Stimulated activated naive CD4-positive, alpha-beta T cell (primary cell): ENCODE results near the gene TAS1R2.
"Not testable (repeated sequence)": the region's sequence is repeated elsewhere in the genome, so short reads cannot be mapped to it uniquely, and the experiment has no call there.

Experiments used
- DNase-seq, 6 experiments: peaks; one replicate each; lab custom pipeline; 2025; lab: John Stamatoyannopoulos, UW

The TAS1R2 gene

DNA sequence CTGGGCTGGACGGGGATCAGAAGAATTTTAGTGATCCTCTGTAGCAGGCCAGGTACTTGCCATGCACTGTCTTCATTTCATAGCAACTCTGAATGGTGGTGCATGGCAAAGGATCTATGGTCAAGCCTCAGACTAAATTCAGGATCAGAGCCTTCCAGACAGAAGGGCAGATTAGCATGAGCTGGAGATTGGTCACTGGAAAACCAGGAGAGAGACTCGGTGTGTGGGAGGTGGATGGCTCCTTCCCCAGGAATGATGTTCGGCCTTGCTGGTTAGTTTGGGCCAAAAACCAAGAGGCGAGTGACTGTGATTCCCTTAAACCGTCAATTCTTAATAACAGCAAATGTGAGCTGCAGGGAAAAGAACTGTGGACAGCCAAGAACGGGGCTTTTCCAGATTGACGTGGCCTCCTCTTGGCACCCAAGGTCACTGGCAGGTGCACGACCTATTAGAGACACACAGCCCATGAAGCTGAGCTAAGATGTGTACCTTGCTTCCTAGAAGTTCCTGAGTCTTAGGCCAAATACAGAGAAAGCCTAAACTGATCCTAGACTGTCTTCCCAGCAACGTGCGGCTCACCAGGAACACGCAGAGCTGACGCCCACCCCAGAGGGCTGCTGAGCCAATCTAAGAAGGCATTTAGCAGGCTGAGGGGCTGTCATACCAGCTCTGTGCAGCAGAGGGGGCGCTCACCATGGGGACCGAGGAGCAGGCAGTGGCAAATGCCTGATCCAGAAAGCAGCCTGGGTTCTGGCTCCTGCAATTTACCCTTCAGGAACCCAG, 24.4 kb upstream of the TAS1R2 start:
- peak; percentile 36 to 72 (median 53) for DNase-seq

GRCh38 chr1:18883079-18883478, 23.6 kb upstream of the TAS1R2 start:
- no peak for DNase-seq

- DNase-seq, result no peak
These were observed 23.0 kb upstream of the TAS1R2 start for GRCh38 chr1:18882486-18882885.

DNA sequence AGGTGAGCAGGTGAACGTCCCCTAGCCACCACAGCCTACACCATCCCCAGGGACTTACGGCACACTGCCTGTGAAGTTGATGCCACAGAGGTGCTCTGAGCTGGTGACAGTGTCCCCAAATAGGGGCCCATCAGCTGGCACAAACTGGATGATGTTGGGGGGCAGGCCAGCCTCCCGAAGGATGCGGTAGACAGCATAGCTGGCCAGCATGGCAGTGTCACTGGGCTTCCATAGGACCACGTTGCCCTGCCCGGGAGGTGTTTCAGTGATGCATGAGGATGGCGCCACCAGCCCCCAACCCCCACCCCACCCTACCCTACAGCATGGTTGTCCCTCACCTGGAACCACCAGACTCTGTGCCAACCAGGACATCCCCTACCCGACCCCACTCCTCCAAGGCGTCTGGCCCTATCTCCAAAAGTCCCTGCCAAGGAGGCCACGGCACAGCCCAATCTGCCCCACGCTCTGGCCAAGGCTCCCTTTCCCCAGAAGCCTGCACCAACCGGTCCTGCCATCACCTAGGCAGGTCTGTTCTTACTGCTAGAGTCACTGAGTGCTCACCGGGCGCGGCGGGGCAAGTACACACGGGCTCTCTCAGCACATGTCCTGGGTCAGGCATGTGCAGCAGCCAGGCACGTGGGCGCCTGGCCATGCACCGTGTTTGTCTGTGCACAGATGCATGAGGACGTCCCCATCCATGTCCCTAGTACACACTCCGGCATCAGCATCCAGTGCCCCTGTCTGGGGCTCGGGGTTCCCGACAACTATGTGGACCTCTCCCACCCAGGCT, 22.4 kb upstream of the TAS1R2 start:
- DNase-seq, result no peak

- no peak for DNase-seq
These were observed 21.7 kb upstream of the TAS1R2 start for GRCh38 chr1:18881164-18881563.

- no peak for DNase-seq
These were observed 21.1 kb upstream of the TAS1R2 start for GRCh38 chr1:18880585-18880984.

DNA sequence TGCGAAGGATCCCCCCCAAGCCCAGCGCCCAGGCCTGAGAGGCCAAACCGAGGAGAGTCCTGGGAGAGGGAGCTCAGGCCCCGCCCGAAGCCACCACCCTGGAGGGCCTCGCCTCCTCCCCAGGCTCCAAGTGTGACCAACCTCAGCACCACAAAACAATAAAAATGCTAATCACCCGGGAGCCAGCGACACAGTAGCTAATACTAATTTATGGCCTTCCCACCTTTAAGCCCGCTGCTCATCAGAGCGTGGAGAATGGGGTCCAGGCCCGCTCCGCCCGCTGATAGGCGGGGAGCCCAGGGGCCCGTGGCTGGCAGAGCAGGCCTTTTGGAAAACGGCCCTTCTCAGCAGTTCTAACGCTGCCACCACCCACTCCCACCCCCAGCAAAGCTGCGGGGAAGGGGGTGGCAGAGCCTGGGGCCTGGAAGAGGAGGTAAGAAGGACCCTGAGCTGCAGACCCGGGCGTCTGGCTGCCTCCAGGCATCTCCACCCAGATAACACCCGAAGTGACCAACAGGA, 20.4 kb upstream of the TAS1R2 start:
- no peak for DNase-seq

DNA sequence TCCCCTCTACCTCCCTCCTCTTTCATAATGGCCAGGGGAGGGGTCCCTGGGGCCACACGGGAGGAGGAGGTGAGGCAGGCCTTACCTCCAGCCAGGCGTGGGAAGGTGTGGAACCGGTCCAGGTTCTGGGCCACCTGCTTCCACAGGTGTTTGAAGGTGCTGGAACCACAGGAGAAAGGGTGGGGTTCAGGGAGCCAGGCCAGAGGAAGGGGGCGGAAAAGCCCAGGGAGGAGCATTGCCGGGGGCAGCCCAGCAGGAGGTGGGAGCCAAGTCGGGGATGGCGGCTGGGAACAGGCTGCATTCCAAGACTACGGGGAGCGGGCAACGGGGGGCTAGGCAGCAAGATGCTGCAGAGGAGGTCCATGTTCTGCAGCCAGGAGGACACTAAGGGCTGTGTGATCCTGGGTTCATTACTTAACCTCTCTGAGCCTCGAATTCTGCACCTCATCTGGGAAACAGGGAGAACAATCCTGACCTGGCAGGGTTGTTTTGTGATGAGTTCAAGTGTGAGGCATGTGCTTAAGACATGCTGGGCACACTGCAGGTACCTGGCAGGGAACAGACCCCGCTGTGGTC, 19.8 kb upstream of the TAS1R2 start:
- no peak for DNase-seq

GRCh38 chr1:18878538-18879214, 19.2 kb upstream of the TAS1R2 start:
- DNase-seq, result no peak

DNA sequence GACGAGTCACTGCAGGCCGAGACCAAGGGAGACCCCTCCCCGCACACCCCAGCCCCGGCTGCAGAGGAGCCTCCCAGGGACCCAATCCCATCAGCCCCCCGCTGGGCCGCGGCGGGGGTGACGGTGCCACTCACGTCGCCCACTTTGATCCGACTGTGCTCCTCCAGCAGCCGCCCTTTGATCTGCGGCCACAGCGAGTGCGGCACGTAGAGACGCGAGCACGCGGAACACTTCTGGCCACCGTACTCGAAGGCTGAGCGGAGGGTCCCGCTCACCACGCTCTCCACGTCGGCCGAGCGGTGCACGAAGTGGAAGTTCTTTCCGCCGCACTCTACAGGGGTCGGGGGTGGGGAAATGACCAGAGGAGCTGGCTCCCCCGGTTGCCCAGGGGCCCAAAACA, 17.8 kb upstream of the TAS1R2 start:
- DNase-seq, result no peak

- DNase-seq, result no peak
These were observed 16.8 kb upstream of the TAS1R2 start for GRCh38 chr1:18876210-18876609.

- no peak for DNase-seq
These were observed 16.3 kb upstream of the TAS1R2 start for GRCh38 chr1:18875796-18876128.

DNA sequence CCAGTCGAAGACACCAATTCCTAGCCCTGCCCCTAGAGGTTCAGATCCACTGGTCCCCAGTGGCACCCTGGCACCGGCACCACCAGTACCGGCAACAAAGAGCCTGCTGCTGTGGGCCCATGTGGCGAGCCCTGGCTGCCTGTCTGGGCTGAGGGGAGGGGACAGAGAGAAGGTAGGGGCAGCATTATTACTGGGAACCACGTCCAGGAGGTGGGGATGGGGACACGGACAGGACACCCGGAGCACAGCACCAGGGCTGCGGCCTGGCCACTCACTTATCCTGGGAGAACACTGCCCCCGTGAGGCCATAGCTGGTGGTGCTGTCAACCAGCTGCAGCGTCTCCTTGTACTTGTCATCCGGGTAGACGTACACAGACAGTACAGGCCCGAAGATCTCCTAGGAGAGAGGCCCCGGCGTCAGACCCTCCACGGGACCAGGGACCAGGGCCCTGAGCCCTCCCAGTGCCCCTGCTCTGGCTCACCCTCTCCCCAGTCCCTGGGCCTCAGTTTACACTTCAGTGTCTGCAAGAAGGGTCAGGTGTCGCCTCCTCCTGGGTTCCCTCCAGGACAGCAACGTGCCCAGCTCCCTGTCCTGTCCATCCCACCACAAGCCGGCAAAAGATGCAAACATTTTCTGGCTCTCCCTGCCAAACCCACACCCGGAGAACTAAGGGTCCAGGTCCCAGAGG, 15.8 kb upstream of the TAS1R2 start:
- peak; percentile 7 to 62 (median 51) for DNase-seq

- no peak for DNase-seq
These were observed 15.1 kb upstream of the TAS1R2 start for GRCh38 chr1:18874600-18874999.

DNA sequence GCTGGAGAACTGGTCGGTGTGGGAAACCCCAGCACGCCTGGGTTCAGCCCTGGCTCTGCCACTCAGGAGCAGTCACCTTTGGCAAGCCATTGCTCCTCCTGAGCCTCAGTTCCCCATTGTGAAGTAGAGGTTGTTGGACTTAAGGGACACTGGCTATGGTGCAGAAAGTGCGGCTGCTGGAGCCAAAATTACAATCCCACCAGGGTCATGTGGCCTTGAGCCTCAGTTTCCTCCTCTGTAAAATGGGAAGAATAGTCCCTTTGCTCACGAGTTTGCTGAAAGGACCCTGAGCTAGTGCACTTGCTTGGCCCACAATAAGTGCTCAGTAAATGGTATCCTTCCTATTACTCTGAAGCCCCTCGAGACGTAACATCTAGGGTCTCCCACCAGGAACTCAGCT, 14.6 kb upstream of the TAS1R2 start:
- DNase-seq, result no peak

- DNase-seq, result no peak
These were observed 12.7 kb upstream of the TAS1R2 start for GRCh38 chr1:18872071-18872611.

- DNase-seq, result no peak
These were observed 12.1 kb upstream of the TAS1R2 start for GRCh38 chr1:18871401-18872070.

GRCh38 chr1:18870957-18871356, 11.5 kb upstream of the TAS1R2 start:
- DNase-seq, result no peak

DNA sequence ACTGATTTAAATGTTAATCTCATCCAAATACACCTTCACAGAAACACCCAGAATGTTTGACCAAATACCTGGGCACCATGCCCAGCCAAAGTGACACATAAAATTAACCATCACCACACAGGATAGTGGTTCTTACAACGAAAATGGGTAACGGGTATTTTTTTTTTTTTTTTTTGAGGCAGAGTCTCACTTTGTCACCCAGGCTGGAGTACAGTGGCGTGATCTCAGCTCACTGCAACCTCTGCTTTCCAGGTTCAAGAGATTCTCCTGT, 11.1 kb upstream of the TAS1R2 start:
- not testable (repeated sequence) for DNase-seq

- no peak for DNase-seq
These were observed 10.6 kb upstream of the TAS1R2 start for GRCh38 chr1:18869847-18870594.
